Measurements from ENCODE around the gene ROR2. TPM values are rescaled to one million over a fixed set of nuclear protein-coding genes. Genes with fewer than 3 reads are reported as not detected.
A peak's percentile ranks its signal among the peaks of the same experiment; 100 is the strongest.

The ROR2 gene
- total and polyA plus RNA-seq, 7 donors = 0.46 to 81.7 (median 51.4) TPM

GRCh38 chr9:91714874-91715615 lies 235.0 kb downstream of the ROR2 start:
- H3K4me1 ChIP-seq = peaks cover 0 to 11% (median 0%) of the 10 kb centered on the region in 4 donors
- peaks cover 0 to 2% (median 0%) of the 10 kb centered on the region in 4 donors for H3K9me3 ChIP-seq
- TF ChIP-seq EP300 (IDR thresholded peaks at IDR 0.05) = no peak
- no peak for TF ChIP-seq POLR2AphosphoS5 (IDR thresholded peaks at IDR 0.05)
- TF ChIP-seq CTCF (IDR thresholded peaks at IDR 0.05) = no peak
- no peak for TF ChIP-seq POLR2A (IDR thresholded peaks at IDR 0.05)
- 86% methylated on average over 14 of the region's 14 CpGs for WGBS, 2 donors
- DNase-seq = no peak
- intact Hi-C loops (cut with DNase I) = loop anchor here (5.0 kb wide), 1 partner anchor 518 kb away; no protein-coding TSS in a partner anchor
- H3K27me3 ChIP-seq = no peaks in the 10 kb centered on the region
- no peaks in the 10 kb centered on the region for H3K36me3 ChIP-seq
- H3K27ac ChIP-seq = peak overlapping the region; percentile 50 to 80 (median 72)
- H3K4me3 ChIP-seq = peak overlapping the region; percentile 35 to 50 (median 44)

GRCh38 chr9:91714020-91714806 lies 235.8 kb downstream of the ROR2 start:
- DNase-seq = peak; percentile 93
- no peaks in the 10 kb centered on the region for H3K27me3 ChIP-seq
- H3K9me3 ChIP-seq = peaks cover 0 to 2% (median 0%) of the 10 kb centered on the region in 4 donors
- H3K4me3 ChIP-seq = peak overlapping the region; percentile 35 to 50 (median 44)
- no peaks in the 10 kb centered on the region for H3K36me3 ChIP-seq
- intact Hi-C loops (cut with DNase I) = loop anchor here (5.0 kb wide), 1 partner anchor 517 kb away; no protein-coding TSS in a partner anchor
- 18 to 48% methylated on average over 35 to 39 of the region's 39 CpGs for WGBS, 2 donors
- peaks cover 0 to 11% (median 0%) of the 10 kb centered on the region in 4 donors for H3K4me1 ChIP-seq
- peak in 2 of 4 donors; percentile 15 to 34 for TF ChIP-seq EP300 (IDR thresholded peaks at IDR 0.05)
- TF ChIP-seq POLR2A (IDR thresholded peaks at IDR 0.05) = no peak
- no peak for TF ChIP-seq CTCF (IDR thresholded peaks at IDR 0.05)
- peak; percentile 18 to 54 (median 36) for TF ChIP-seq POLR2AphosphoS5 (IDR thresholded peaks at IDR 0.05)
- H3K27ac ChIP-seq = peak overlapping the region; percentile 50 to 80 (median 72)

- Histone ChIP-seq H3K36me3 (no peaks in the 10 kb centered on the region), H3K4me3 (no peak overlapping the region), H3K9me3 (peaks cover 0 to 2% (median 0%) of the 10 kb centered on the region in 4 donors), H3K27me3 (no peaks in the 10 kb centered on the region), H3K27ac (peak overlapping the region in 2 of 4 donors; percentile 11 to 47), H3K4me1 (peaks cover 0 to 11% (median 0%) of the 10 kb centered on the region in 4 donors)
- WGBS, 2 donors = 87 to 89% methylated on average over 7 of the region's 7 CpGs
- TF ChIP-seq POLR2A (IDR thresholded peaks at IDR 0.05) (no peak), POLR2AphosphoS5 (IDR thresholded peaks at IDR 0.05) (no peak), CTCF (IDR thresholded peaks at IDR 0.05) (no peak), EP300 (IDR thresholded peaks at IDR 0.05) (no peak)
- intact Hi-C loops (cut with DNase I) = loop anchor here (5.0 kb wide), 1 partner anchor 516 kb away; no protein-coding TSS in a partner anchor
- DNase-seq = no peak
These were observed 237.2 kb downstream of the ROR2 start for GRCh38 chr9:91712811-91713210.

- H3K27ac ChIP-seq = peak overlapping the region in 2 of 4 donors; percentile 11 to 47
- no peaks in the 10 kb centered on the region for H3K36me3 ChIP-seq
- H3K4me3 ChIP-seq = no peak overlapping the region
- H3K27me3 ChIP-seq = no peaks in the 10 kb centered on the region
- TF ChIP-seq POLR2A (IDR thresholded peaks at IDR 0.05) (no peak), POLR2AphosphoS5 (IDR thresholded peaks at IDR 0.05) (no peak), CTCF (IDR thresholded peaks at IDR 0.05) (no peak), EP300 (IDR thresholded peaks at IDR 0.05) (no peak)
- intact Hi-C loops (cut with DNase I) = loop anchor here (5.0 kb wide), 1 partner anchor 515 kb away; no protein-coding TSS in a partner anchor
- DNase-seq = no peak
- WGBS, 2 donors = 48 to 73% methylated on average over 8 of the region's 8 CpGs
- peaks cover 0 to 2% (median 0%) of the 10 kb centered on the region in 4 donors for H3K9me3 ChIP-seq
- peaks cover 0 to 11% (median 0%) of the 10 kb centered on the region in 4 donors for H3K4me1 ChIP-seq
These were observed 238.1 kb downstream of the ROR2 start for GRCh38 chr9:91711755-91712601.
